H1 (cell line): ENCODE data around the gene MKRN1. TPM values are rescaled to one million over a fixed set of nuclear protein-coding genes. Genes with fewer than 3 reads are reported as not detected.

Experiments
- CTCF ChIA-PET: fragments of 300-600 bp; sonication (Branson Sonifier 250); formaldehyde crosslinking; loops from one replicate; lab custom pipeline; 2021; ENCODE audit not compliant: partially characterized antibody; lab: Charles Lee
- POLR2A ChIA-PET: fragments of 300-600 bp; sonication (Branson Sonifier 250); formaldehyde crosslinking; loops from one replicate; lab custom pipeline; 2021; ENCODE audit warnings: inconsistent platforms; ENCODE audit not compliant: partially characterized antibody; lab: Charles Lee
- DNase-seq, 2 experiments: peaks; one replicate each; pipeline versions ENCODE4 v3.0.0 to v3.0.0-alpha.2; 2010 to 2022; ENCODE audit warnings: low spot score in 2 of 2, low read depth in 1 of 2, mixed read lengths in 1 of 2
- FAIRE-seq: peaks from 2 replicates; lab custom pipeline; 2011; peaks lifted over from hg19 to GRCh38; lab: Jason Lieb, UNC
- H2AFZ ChIP-seq: 2 replicates; pipeline ENCODE4 v1.8.1; 2012; ENCODE audit warnings: low read length, inconsistent platforms
- H2AK5ac ChIP-seq: 2 replicates; pipeline ENCODE4 v1.6.1; 2013; ENCODE audit warnings: low read depth, low read length
- H2BK120ac ChIP-seq: replicated peaks from 2 replicates; pipeline ENCODE3; 2013; ENCODE audit warnings: low read depth, low read length, inconsistent platforms
- H2BK12ac ChIP-seq: 2 replicates; pipeline ENCODE4 v1.6.1; 2013; ENCODE audit warnings: low read depth, low read length
- H2BK15ac ChIP-seq: 2 replicates; pipeline ENCODE4 v1.6.1; 2013; ENCODE audit warnings: low read length
- H2BK20ac ChIP-seq: 2 replicates; pipeline ENCODE4 v1.6.1; 2013; ENCODE audit warnings: low read length
- H2BK5ac ChIP-seq: 2 replicates; pipeline ENCODE4 v1.6.1; 2013; ENCODE audit warnings: low read depth, low read length
- H3K14ac ChIP-seq: 2 replicates; pipeline ENCODE4 v1.6.1; 2013; ENCODE audit warnings: inconsistent platforms; ENCODE audit not compliant: insufficient read length
- H3K18ac ChIP-seq: 2 replicates; pipeline ENCODE4 v1.6.1; 2013; ENCODE audit warnings: low read length; ENCODE audit errors: extremely low read depth
- H3K23ac ChIP-seq: 2 replicates; pipeline ENCODE4 v1.6.1; 2013; ENCODE audit warnings: inconsistent platforms; ENCODE audit not compliant: insufficient read length
- H3K23me2 ChIP-seq: 2 replicates; pipeline ENCODE4 v1.6.1; 2013; ENCODE audit warnings: low read depth, low read length
- H3K27ac ChIP-seq: 2 replicates; pipeline ENCODE4 v1.6.1; 2011; ENCODE audit warnings: low read depth, low read length, inconsistent platforms
- H3K27me3 ChIP-seq, 4 experiments: replicated peaks in 1 of 4; 1 replicate in 1 of 4; 2 replicates in 3 of 4; pipeline versions ENCODE4 v1.6.1 to v1.8.1; 2011 to 2013; ENCODE audit warnings: low read length in 3 of 4, mild to moderate bottlenecking in 3 of 4, inconsistent platforms in 2 of 4, mixed read lengths in 2 of 4, moderate library complexity in 1 of 4; ENCODE audit not compliant: control insufficient read depth in 3 of 4, insufficient read depth in 3 of 4; ENCODE audit errors: extremely low read depth in 1 of 4
- H3K36me3 ChIP-seq, 4 experiments: 2 replicates each; pipeline versions ENCODE4 v1.6.1 to v1.8.1; 2011 to 2013; ENCODE audit warnings: mild to moderate bottlenecking in 4 of 4, low read length in 3 of 4, moderate library complexity in 2 of 4, control low read depth in 1 of 4, inconsistent platforms in 1 of 4; ENCODE audit not compliant: insufficient read depth in 4 of 4, control insufficient read depth in 2 of 4
- H3K4ac ChIP-seq: replicated peaks from 2 replicates; pipeline ENCODE3; 2013; ENCODE audit warnings: low read length, low read depth, mixed read lengths, inconsistent platforms; ENCODE audit not compliant: insufficient read length
- H3K4me1 ChIP-seq, 4 experiments: replicated peaks in 1 of 4; 1 replicate in 1 of 4; 2 replicates in 3 of 4; pipeline versions ENCODE4 v1.6.1 to v1.8.1; 2011 to 2013; ENCODE audit warnings: low read length in 3 of 4, inconsistent platforms in 2 of 4, mixed read lengths in 1 of 4; ENCODE audit not compliant: insufficient read depth in 4 of 4, control insufficient read depth in 3 of 4
- H3K4me2 ChIP-seq, 2 experiments: 2 replicates each; pipeline versions ENCODE4 v1.6.1 to v1.8.1; 2011 to 2013; ENCODE audit warnings: low read depth in 2 of 2, low read length in 2 of 2, control low read depth in 1 of 2, inconsistent platforms in 1 of 2, mild to moderate bottlenecking in 1 of 2; ENCODE audit not compliant: insufficient read depth in 1 of 2
- H3K4me3 ChIP-seq, 4 experiments: fragments of 200-600, 300-600 bp in 1 of 4; sonication (generic), shearing (Covaris generic), sonication (Bioruptor Twin) in 1 of 4; 2 replicates each; pipeline versions ENCODE4 v1.5.1 to v1.8.1; 2011 to 2016; ENCODE audit warnings: low read length in 4 of 4, low read depth in 3 of 4, control low read depth in 2 of 4, inconsistent platforms in 2 of 4, mild to moderate bottlenecking in 2 of 4, mixed read lengths in 1 of 4, moderate library complexity in 1 of 4; ENCODE audit not compliant: insufficient read depth in 2 of 4; ENCODE audit errors: extremely low read depth in 1 of 4
- H3K56ac ChIP-seq: replicated peaks from 2 replicates; pipeline ENCODE3; 2013; ENCODE audit warnings: low read depth, mild to moderate bottlenecking, mixed read lengths, low read length, inconsistent platforms; ENCODE audit not compliant: insufficient read length
- H3K79me1 ChIP-seq: 2 replicates; pipeline ENCODE4 v1.6.1; 2013; ENCODE audit warnings: low read depth, low read length, control low read depth
- H3K79me2 ChIP-seq, 2 experiments: 2 replicates each; pipeline versions ENCODE4 v1.6.1 to v1.8.1; 2012 to 2013; ENCODE audit warnings: low read length in 2 of 2, mild to moderate bottlenecking in 2 of 2, inconsistent platforms in 1 of 2; ENCODE audit not compliant: insufficient read depth in 2 of 2, control insufficient read depth in 1 of 2
- H3K9ac ChIP-seq, 4 experiments: replicated peaks in 1 of 4; 1 replicate in 1 of 4; 2 replicates in 3 of 4; pipeline versions ENCODE4 v1.6.1 to v1.8.1; 2011 to 2013; ENCODE audit warnings: low read depth in 3 of 4, low read length in 3 of 4, control low read depth in 2 of 4, mild to moderate bottlenecking in 2 of 4, moderate library complexity in 2 of 4, inconsistent platforms in 1 of 4; ENCODE audit errors: extremely low read depth in 1 of 4
- H3K9me3 ChIP-seq, 2 experiments: 2 replicates each; pipeline versions ENCODE4 v1.6.1 to v1.8.1; 2012 to 2013; ENCODE audit warnings: mild to moderate bottlenecking in 2 of 2, moderate library complexity in 2 of 2, control low read depth in 1 of 2, inconsistent platforms in 1 of 2, low read depth in 1 of 2, low read length in 1 of 2, mixed read lengths in 1 of 2; ENCODE audit not compliant: insufficient read depth in 2 of 2
- H4K20me1 ChIP-seq, 2 experiments: replicated peaks in 1 of 2; 2 replicates each; pipeline versions ENCODE3 to v1.8.1; 2011 to 2013; ENCODE audit warnings: inconsistent platforms in 2 of 2, low read length in 2 of 2, mild to moderate bottlenecking in 1 of 2; ENCODE audit not compliant: insufficient read depth in 2 of 2, control insufficient read depth in 1 of 2
- H4K5ac ChIP-seq: 2 replicates; pipeline ENCODE4 v1.6.1; 2013; ENCODE audit warnings: low read length, low read depth, mixed read lengths, inconsistent platforms; ENCODE audit not compliant: insufficient read length
- H4K8ac ChIP-seq: 2 replicates; pipeline ENCODE4 v1.8.0; 2013; ENCODE audit warnings: mild to moderate bottlenecking, moderate library complexity, low read length, inconsistent platforms; ENCODE audit not compliant: insufficient read depth; ENCODE audit errors: extremely low read depth
- H4K91ac ChIP-seq: replicated peaks from 2 replicates; pipeline ENCODE3; 2013; ENCODE audit warnings: low read length, mixed read lengths, inconsistent platforms; ENCODE audit not compliant: insufficient read length
- BRCA1 ChIP-seq: IDR thresholded peaks from 2 replicates; pipeline ENCODE4 v1.6.1; 2012; ENCODE audit warnings: low read depth, low read length, improper control_type of control experiment
- JUND ChIP-seq: IDR thresholded peaks from 2 replicates; pipeline ENCODE4 v1.6.1; 2011; ENCODE audit warnings: mild to moderate bottlenecking, improper control_type of control experiment, low read length
- MAFK ChIP-seq: IDR thresholded peaks from 2 replicates; pipeline ENCODE4 v1.6.1; 2012; ENCODE audit warnings: low read depth, mild to moderate bottlenecking, improper control_type of control experiment, low read length
- POLR2AphosphoS5 ChIP-seq: IDR thresholded peaks from 2 replicates; pipeline ENCODE4 v1.6.1; 2011; ENCODE audit warnings: low read depth, low read length
- SP1 ChIP-seq: IDR thresholded peaks from 2 replicates; pipeline ENCODE4 v1.6.1; 2011; ENCODE audit warnings: low read depth, low read length
- SP4 ChIP-seq: IDR thresholded peaks from 2 replicates; pipeline ENCODE4 v1.6.1; 2012; ENCODE audit warnings: low read length, inconsistent platforms
- WGBS, 2 experiments: shearing (Covaris generic) in 1 of 2; methylation state at CpG; one replicate each; pipeline versions ENCODE4 v1.1.6 to v1.1.7; 2013 to 2015; ENCODE audit warnings: low lambda C conversion rate in 2 of 2, mixed read lengths in 2 of 2, inconsistent platforms in 1 of 2, low coverage in 1 of 2, missing lambda C conversion rate in 1 of 2; ENCODE audit not compliant: insufficient replicate concordance in 2 of 2, insufficient coverage in 1 of 2, insufficient read length in 1 of 2; ENCODE audit errors: extremely low coverage in 1 of 2, missing lambda C conversion rate in 1 of 2; 5-methylcytosine and 5-hydroxymethylcytosine counted together
- polyA plus RNA-seq, 7 experiments: library from polyadenylated mRNA; depleted of rRNA in 3 of 7; stranded (reverse) in 5 of 7; unstranded in 2 of 7; fragments of >200 nt in 5 of 7; fragments of 200-250 nt in 2 of 7; gene quantifications; 1 replicate in 5 of 7; 2 replicates in 1 of 7; 4 replicates in 1 of 7; pipeline versions ENCODE4 v1.2.1 to v1.2.3, GENCODE V29; 2011 to 2013; ENCODE audit warnings: missing spikeins in 2 of 7, mixed read lengths in 2 of 7
- total RNA-seq: library from RNA; stranded (reverse); fragmentation: NEBNext Ultra II Directional; extraction: Animal tissue kit (Norgen Biotek cat#: 25700); gene quantifications from 2 replicates; pipeline ENCODE4 v1.2.1, GENCODE V29; 2021
- TF ChIP-seq, protein P1 (sequence below): IDR thresholded peaks from 2 replicates; pipeline ENCODE4 v1.6.1; 2011; ENCODE audit warnings: low read length, improper control_type of control experiment

Gene MKRN1
- total and polyA plus RNA-seq, 2 of the 8 experiments (the other 6 are each of a cell fraction or from before 2014, with no cell fraction given): 46.2 to 99.6 TPM

DNA sequence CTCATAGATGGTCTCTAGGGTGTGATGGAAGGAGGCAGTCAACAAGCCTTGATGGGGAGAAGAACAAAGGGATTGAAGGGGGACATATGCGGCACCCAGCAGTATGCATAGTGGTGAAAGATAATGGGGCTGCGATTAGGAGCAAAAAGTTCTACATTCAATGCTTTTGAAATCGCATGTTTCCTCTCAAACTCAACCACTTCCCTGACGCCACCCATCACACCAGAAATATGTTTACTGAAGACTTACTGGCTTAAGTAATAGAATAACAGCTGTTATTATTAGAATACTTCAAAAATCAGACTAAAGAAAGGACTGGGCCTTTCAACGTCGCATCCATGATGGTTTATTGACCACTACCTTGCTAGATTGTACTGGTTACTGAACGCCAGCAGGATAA lies 31.5 kb downstream of the MKRN1 start:
- peaks cover 0 to 13% of the 10 kb centered on the region in 2 experiments; a peak in 1 of 4 replicates for H3K79me2 ChIP-seq
- peak overlapping the region; percentile 17 for H2BK120ac ChIP-seq
- no peak overlapping the region for H3K56ac ChIP-seq

More for the DNA sequence above, 31.5 kb downstream of the MKRN1 start:
- Histone ChIP-seq H4K91ac (no peak overlapping the region), H3K4ac (peak overlapping the region; percentile 17), H2AFZ (no peak overlapping the region), H3K4me3 (no peak overlapping the region), H4K5ac (no peak overlapping the region), H3K36me3 (peaks cover 0 to 4% (median 0%) of the 10 kb centered on the region in 4 experiments; a peak in 1 of 8 replicates), H3K23ac (no peak overlapping the region), H3K9me3 (no peaks in the 10 kb centered on the region), H2BK5ac (no peak overlapping the region; the same call in 1 of the 2 replicates), H3K27ac (no peak overlapping the region), H2BK12ac (no peak overlapping the region), H2BK20ac (no peak overlapping the region; the same call in 1 of the 2 replicates), H3K4me1 (peaks cover 5 to 27% (median 17%) of the 10 kb centered on the region in 4 experiments; a peak in 6 of 7 replicates), H3K9ac (no peak overlapping the region), H3K14ac (no peak overlapping the region), H2AK5ac (no peak overlapping the region), H3K23me2 (peaks cover 2% of the 10 kb centered on the region), H4K20me1 (peaks cover 0 to 4% of the 10 kb centered on the region in 2 experiments), H4K8ac (no peak overlapping the region), H3K27me3 (peaks cover 0 to 1% (median 0%) of the 10 kb centered on the region in 4 experiments; a peak in 1 of 7 replicates), H3K79me1 (0 out of 2 replicates have a peak, but pooled peaks cover 4% of the 10 kb centered on the region), H3K4me2 (peak overlapping the region in 1 of 2 experiments; percentile 47; a peak in 1 of 4 replicates), H2BK15ac (no peak overlapping the region), H3K18ac (no peak overlapping the region)
- no peak for TF ChIP-seq BRCA1
- TF ChIP-seq, protein P1, sequence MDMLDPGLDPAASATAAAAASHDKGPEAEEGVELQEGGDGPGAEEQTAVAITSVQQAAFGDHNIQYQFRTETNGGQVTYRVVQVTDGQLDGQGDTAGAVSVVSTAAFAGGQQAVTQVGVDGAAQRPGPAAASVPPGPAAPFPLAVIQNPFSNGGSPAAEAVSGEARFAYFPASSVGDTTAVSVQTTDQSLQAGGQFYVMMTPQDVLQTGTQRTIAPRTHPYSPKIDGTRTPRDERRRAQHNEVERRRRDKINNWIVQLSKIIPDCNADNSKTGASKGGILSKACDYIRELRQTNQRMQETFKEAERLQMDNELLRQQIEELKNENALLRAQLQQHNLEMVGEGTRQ: no peak
- TF ChIP-seq SP1: no peak
- TF ChIP-seq SP4: no peak
- no peak for TF ChIP-seq JUND
- no peak for TF ChIP-seq MAFK
- TF ChIP-seq POLR2AphosphoS5: no peak
- 68% methylated on average over 7 of the region's 7 CpGs; no CpG with 5 or more reads in 1 of the 2 experiments for WGBS, 2 experiments
- no peak for DNase-seq
- no peak for FAIRE-seq
- CTCF ChIA-PET: interaction anchor here (1.1 to 5.2 kb wide), 4 partner anchors 12 to 138 kb away, joined by 3 to 20 read pairs (median 7); no protein-coding TSS in a partner anchor
- POLR2A ChIA-PET: interaction anchor here (1.5 kb wide), 1 partner anchor 14 kb away, joined by 3 read pairs; no protein-coding TSS in a partner anchor
